HepG2 (cell line): Measurements from ENCODE around the gene ZNF384. TPM values are rescaled to one million over a fixed set of nuclear protein-coding genes. Genes with fewer than 3 reads are reported as not detected.

ENCODE experiments used
- CHD4 ChIP-seq: fragments of 200-600 bp; sonication (generic); IDR thresholded peaks from 2 replicates; pipeline ENCODE4 v1.7.0; 2017; ENCODE audit warnings: mild to moderate bottlenecking, low read length, borderline replicate concordance
- FLYWCH1 ChIP-seq: sonication (generic); formaldehyde crosslinking; IDR thresholded peaks from 2 replicates; pipeline ENCODE4 v1.8.1; 2023; ENCODE audit warnings: mild to moderate bottlenecking, missing genetic modification reagents
- NCOA2 ChIP-seq: sonication (generic); formaldehyde crosslinking; IDR thresholded peaks from 2 replicates; pipeline ENCODE4 v1.8.0; 2022; ENCODE audit warnings: inconsistent platforms
- NFE2L2 ChIP-seq: fragments of 150-350 bp; IDR thresholded peaks from 2 replicates; pipeline ENCODE4 v1.6.1; 2014; ENCODE audit warnings: low read length
- SAFB2 ChIP-seq: sonication (generic); formaldehyde crosslinking; IDR thresholded peaks from 2 replicates; pipeline ENCODE4 v1.5.1; 2020; ENCODE audit warnings: missing genetic modification reagents, low read depth, mild to moderate bottlenecking, borderline replicate concordance
- SALL2 ChIP-seq: sonication (generic); formaldehyde crosslinking; IDR thresholded peaks from 2 replicates; pipeline ENCODE4 v1.8.1; 2023; ENCODE audit warnings: mild to moderate bottlenecking, missing genetic modification reagents, inconsistent platforms
- SPEN ChIP-seq: sonication (generic); formaldehyde crosslinking; IDR thresholded peaks from 2 replicates; pipeline ENCODE4 v1.5.1; 2020; ENCODE audit warnings: low read depth, mild to moderate bottlenecking, missing genetic modification reagents
- U2AF1 ChIP-seq: fragments of 200-400 bp; formaldehyde crosslinking; optimal IDR thresholded peaks from 2 replicates; pipeline ENCODE3; 2017; ENCODE audit warnings: mild to moderate bottlenecking, low read depth, low read length
- XBP1 ChIP-seq: sonication (generic); formaldehyde crosslinking; IDR thresholded peaks from 2 replicates; pipeline ENCODE4 v1.5.0; 2020; ENCODE audit warnings: missing genetic modification reagents
- ZFY ChIP-seq: sonication (generic); formaldehyde crosslinking; IDR thresholded peaks from 2 replicates; pipeline ENCODE4 v1.4.0; 2020; ENCODE audit warnings: missing genetic modification reagents
- ZMAT3 ChIP-seq: sonication (generic); formaldehyde crosslinking; conservative IDR thresholded peaks from 2 replicates; pipeline ENCODE4 v1.7.0; 2021; ENCODE audit warnings: missing genetic modification reagents
- ZNF101 ChIP-seq: sonication (generic); formaldehyde crosslinking; IDR thresholded peaks from 2 replicates; pipeline ENCODE4 v1.4.0; 2020; ENCODE audit warnings: mild to moderate bottlenecking, low read depth, missing genetic modification reagents, borderline replicate concordance
- ZNF331 ChIP-seq: sonication (generic); formaldehyde crosslinking; IDR thresholded peaks from 2 replicates; pipeline ENCODE4 v1.4.0; 2020; ENCODE audit warnings: missing genetic modification reagents
- ZNF510 ChIP-seq: sonication (generic); formaldehyde crosslinking; IDR thresholded peaks from 2 replicates; pipeline ENCODE4 v1.4.0; 2020; ENCODE audit warnings: low read depth, mild to moderate bottlenecking, missing genetic modification reagents
- ZNF616 ChIP-seq: sonication (generic); formaldehyde crosslinking; IDR thresholded peaks from 2 replicates; pipeline ENCODE4 v1.5.0; 2020; ENCODE audit warnings: low read depth, mild to moderate bottlenecking, missing genetic modification reagents
- ZNF703 ChIP-seq: sonication (generic); formaldehyde crosslinking; IDR thresholded peaks from 2 replicates; pipeline ENCODE4 v1.5.1; 2020; ENCODE audit warnings: missing genetic modification reagents, mild to moderate bottlenecking, moderate library complexity, borderline replicate concordance
- ZSCAN29 ChIP-seq: sonication (generic); formaldehyde crosslinking; conservative IDR thresholded peaks from 2 replicates; pipeline ENCODE4 v1.4.0; 2020; ENCODE audit warnings: mild to moderate bottlenecking, missing genetic modification reagents
- polyA plus RNA-seq, 8 experiments: library from polyadenylated mRNA; depleted of rRNA in 3 of 8; stranded (reverse) in 7 of 8; unstranded in 1 of 8; fragments of >200 nt; fragmentation: Illumina TruSeq in 4 of 8; extraction: Trizol in 4 of 8; gene quantifications; 2 replicates each; pipeline versions ENCODE4 v1.2.1 to v1.2.3, GENCODE V29; 2011 to 2016; ENCODE audit warnings: low read depth in 4 of 8, missing spikeins in 1 of 8, mixed read lengths in 1 of 8; ENCODE audit not compliant: insufficient read depth in 1 of 8
- total RNA-seq, 5 experiments: library from RNA; depleted of rRNA; stranded (reverse); fragments of >200 nt; fragmentation: Illumina TruSeq; extraction: Trizol; gene quantifications; 2 replicates each; pipeline ENCODE4 v1.2.3, GENCODE V29; 2016; ENCODE audit warnings: low read depth in 1 of 5
- TF ChIP-seq, protein P1 (sequence below): sonication (generic); formaldehyde crosslinking; IDR thresholded peaks from 2 replicates; pipeline ENCODE4 v1.8.0; 2022; ENCODE audit warnings: missing genetic modification reagents, mild to moderate bottlenecking, inconsistent platforms, borderline replicate concordance
- TF ChIP-seq, protein P2 (sequence below): sonication (generic); formaldehyde crosslinking; IDR thresholded peaks from 2 replicates; pipeline ENCODE4 v1.4.0; 2020; ENCODE audit warnings: mild to moderate bottlenecking, missing genetic modification reagents
- TF ChIP-seq, protein P3 (sequence below): sonication (generic); formaldehyde crosslinking; IDR thresholded peaks from 2 replicates; pipeline ENCODE4 v1.5.1; 2020; ENCODE audit warnings: mild to moderate bottlenecking, missing genetic modification reagents

The ZNF384 gene
- total and polyA plus RNA-seq, 2 of the 13 experiments (the other 11 are each of a cell fraction or from before 2014, with no cell fraction given): 23.6 to 55.3 TPM

DNA sequence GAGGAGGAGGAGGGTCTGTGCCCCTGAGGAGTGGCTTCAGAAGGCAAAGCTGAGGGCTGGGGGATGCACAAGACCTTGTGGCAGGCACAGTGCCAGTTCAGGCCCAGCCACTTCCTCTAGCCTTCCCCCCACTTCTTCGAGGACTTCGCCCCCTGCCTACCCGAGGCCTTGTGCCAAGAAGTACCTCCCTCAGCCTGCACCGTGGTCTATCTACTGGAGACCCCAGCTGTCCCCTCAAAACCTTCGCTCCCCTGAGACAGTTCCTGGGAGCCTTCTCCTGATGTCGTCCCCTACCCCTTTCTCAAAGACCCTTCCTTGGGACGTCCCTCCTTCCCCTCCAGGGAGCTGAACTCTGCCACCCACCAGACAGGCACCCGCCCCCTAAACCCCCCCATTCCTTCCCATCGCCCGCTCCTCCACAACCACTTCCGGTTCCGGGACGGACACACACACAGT, 604 bp downstream of the ZNF384 start (continued):
- TF ChIP-seq U2AF1 (no peak), SPEN (CRISPR knock-in tag) (no peak), CHD4 (no peak), ZFY (CRISPR knock-in tag) (peak; percentile 67), ZMAT3 (peak; percentile 9; the same call in 1 of the 2 replicates), NFE2L2 (no peak), ZSCAN29 (CRISPR knock-in tag) (no peak), SAFB2 (no peak), ZNF510 (CRISPR knock-in tag) (peak; percentile 47; the same call in 1 of the 2 replicates), ZNF616 (CRISPR knock-in tag) (0 out of 2 replicates have a peak, but pooled peaks have one; percentile 51), XBP1 (CRISPR knock-in tag) (no peak), ZNF101 (CRISPR knock-in tag) (no peak), SALL2 (CRISPR knock-in tag) (no peak), ZNF703 (CRISPR knock-in tag) (no peak), NCOA2 (CRISPR knock-in tag) (no peak), ZNF331 (CRISPR knock-in tag) (no peak), FLYWCH1 (CRISPR knock-in tag) (no peak)
- TF ChIP-seq, protein P1, sequence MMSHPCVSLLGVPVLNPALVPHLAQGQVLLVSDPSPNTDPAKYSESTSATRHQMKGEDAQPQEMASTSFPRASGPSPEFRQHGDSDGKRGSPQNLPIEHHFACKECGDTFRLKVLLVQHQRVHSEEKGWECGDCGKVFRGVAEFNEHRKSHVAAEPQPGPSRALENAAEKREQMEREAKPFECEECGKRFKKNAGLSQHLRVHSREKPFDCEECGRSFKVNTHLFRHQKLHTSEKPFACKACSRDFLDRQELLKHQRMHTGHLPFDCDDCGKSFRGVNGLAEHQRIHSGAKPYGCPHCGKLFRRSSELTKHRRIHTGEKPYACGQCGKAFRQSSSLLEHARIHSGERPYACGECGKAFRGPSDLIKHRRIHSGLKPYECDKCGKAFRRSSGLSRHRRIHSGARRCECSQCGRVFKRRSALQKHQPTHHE: no peak
- TF ChIP-seq, protein P2, sequence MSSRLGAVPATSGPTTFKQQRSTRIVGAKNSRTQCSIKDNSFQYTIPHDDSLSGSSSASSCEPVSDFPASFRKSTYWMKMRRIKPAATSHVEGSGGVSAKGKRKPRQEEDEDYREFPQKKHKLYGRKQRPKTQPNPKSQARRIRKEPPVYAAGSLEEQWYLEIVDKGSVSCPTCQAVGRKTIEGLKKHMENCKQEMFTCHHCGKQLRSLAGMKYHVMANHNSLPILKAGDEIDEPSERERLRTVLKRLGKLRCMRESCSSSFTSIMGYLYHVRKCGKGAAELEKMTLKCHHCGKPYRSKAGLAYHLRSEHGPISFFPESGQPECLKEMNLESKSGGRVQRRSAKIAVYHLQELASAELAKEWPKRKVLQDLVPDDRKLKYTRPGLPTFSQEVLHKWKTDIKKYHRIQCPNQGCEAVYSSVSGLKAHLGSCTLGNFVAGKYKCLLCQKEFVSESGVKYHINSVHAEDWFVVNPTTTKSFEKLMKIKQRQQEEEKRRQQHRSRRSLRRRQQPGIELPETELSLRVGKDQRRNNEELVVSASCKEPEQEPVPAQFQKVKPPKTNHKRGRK: peak; percentile 37; the same call in 1 of the 2 replicates
- TF ChIP-seq, protein P3, sequence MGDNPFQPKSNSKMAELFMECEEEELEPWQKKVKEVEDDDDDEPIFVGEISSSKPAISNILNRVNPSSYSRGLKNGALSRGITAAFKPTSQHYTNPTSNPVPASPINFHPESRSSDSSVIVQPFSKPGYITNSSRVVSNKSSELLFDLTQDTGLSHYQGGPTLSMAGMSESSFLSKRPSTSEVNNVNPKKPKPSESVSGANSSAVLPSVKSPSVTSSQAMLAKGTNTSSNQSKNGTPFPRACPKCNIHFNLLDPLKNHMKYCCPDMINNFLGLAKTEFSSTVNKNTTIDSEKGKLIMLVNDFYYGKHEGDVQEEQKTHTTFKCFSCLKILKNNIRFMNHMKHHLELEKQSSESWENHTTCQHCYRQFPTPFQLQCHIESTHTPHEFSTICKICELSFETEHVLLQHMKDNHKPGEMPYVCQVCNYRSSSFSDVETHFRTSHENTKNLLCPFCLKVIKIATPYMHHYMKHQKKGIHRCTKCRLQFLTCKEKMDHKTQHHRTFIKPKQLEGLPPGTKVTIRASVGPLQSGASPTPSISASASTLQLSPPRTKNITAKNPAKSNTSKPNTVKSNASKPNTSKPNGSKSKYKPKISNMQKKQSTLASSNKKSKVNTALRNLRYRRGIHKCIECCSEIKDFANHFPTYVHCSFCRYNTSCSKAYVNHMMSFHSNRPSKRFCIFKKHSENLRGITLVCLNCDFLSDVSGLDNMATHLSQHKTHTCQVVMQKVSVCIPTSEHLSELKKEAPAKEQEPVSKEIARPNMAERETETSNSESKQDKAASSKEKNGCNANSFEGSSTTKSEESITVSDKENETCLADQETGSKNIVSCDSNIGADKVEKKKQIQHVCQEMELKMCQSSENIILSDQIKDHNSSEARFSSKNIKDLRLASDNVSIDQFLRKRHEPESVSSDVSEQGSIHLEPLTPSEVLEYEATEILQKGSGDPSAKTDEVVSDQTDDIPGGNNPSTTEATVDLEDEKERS (CRISPR knock-in tag): no peak
